Upper lobe of right lung (tissue), 1 donor: Measurements from ENCODE around the gene ANAPC2. TPM values are rescaled to one million over a fixed set of nuclear protein-coding genes. Genes with fewer than 3 reads are reported as not detected.

Experiments
- ATAC-seq: fragments of 200-7000 bp; cut with Tn5 transposase; one replicate; pipeline ENCODE4 v1.9.1; 2020; ENCODE audit warnings: mild to moderate bottlenecking, moderate library complexity
- DNase-seq: peaks from one replicate; pipeline ENCODE4 v3.0.0-alpha.2; 2020
- H3K27ac ChIP-seq: fragments of 200-600 bp; one replicate; pipeline ENCODE4 v1.8.0; 2022
- H3K27me3 ChIP-seq: fragments of 200-600 bp; one replicate; pipeline ENCODE4 v1.8.0; 2022; ENCODE audit warnings: mild to moderate bottlenecking
- H3K36me3 ChIP-seq: fragments of 200-600 bp; one replicate; pipeline ENCODE4 v1.8.0; 2022
- H3K4me1 ChIP-seq: fragments of 200-600 bp; one replicate; pipeline ENCODE4 v1.8.0; 2022
- H3K4me3 ChIP-seq: fragments of 200-600 bp; one replicate; pipeline ENCODE4 v1.8.0; 2022; ENCODE audit warnings: mild to moderate bottlenecking
- H3K9me3 ChIP-seq: fragments of 200-600 bp; one replicate; pipeline ENCODE4 v1.8.0; 2022
- intact Hi-C: fragments of 100-400 bp; cut with DNase I; formaldehyde crosslinking; loops from one replicate; pipeline ENCODE4 v1.11.0; 2022
- total RNA-seq: library from RNA; stranded (reverse); fragmentation: NEBNext Ultra II Directional; extraction: Animal tissue kit (Norgen Biotek cat#: 25700); gene quantifications from one replicate; pipeline ENCODE4 v1.2.1, GENCODE V29; 2021
- TF ChIP-seq, protein P1 (sequence below): fragments of 200-600 bp; IDR thresholded peaks from one replicate; pipeline ENCODE4 v1.8.0; 2022; ENCODE audit warnings: antibody characterized with exemption
- donor health status: DM: no; HTN: yes; CAD: no; lungs with severe emphysema.

ANAPC2 gene
- total RNA-seq, 1 donor from 2014 or later, result 51.4 TPM

DNA sequence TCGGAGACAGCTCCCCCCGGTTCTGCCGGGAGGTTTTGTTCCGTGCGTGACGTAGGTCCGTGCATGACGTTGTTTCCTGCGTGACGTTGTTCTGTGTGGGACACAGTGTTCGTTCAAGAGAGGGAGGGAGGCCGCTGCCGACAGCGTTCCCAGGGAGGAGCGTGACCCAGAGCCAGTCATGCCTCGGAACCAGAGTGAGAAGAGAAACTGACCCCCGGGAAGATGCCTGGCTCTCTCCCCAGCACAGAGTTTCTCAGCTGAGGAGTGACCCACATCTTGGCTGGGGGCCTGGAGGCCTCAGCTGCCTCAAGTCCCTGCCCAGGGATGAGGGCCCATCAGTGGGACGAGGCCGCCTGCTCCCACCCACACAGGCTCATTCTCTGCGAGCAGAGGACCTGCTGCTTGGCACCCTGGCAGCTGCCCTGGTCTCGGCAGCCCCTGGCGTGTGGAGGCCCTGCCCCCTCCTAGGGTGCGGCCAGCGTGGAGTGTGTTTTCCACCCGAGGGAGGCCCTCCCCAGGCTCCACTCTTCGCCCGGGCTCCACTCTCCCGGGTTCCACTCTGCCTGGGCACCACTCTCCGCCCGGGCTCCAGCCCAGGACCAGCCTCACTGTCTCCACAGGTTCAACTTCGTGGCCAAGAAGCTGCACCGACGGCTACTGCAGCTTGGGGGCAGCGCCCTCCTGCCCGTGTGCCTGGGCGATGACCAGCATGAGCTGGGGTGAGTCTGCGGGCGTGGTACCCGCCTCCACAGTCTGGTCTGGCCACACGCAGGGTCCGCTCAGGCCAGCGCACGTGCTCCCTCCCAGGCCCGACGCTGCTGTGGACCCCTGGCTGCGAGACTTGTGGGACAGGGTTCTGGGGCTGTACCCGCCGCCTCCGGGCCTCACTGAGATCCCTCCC, 25.1 kb upstream of the ANAPC2 start:
- Histone ChIP-seq H3K4me3 (no peak overlapping the region), H3K9me3 (no peaks in the 10 kb centered on the region), H3K27ac (no peak overlapping the region), H3K4me1 (no peaks in the 10 kb centered on the region), H3K36me3 (no peaks in the 10 kb centered on the region), H3K27me3 (no peaks in the 10 kb centered on the region)
- TF ChIP-seq, protein P1, sequence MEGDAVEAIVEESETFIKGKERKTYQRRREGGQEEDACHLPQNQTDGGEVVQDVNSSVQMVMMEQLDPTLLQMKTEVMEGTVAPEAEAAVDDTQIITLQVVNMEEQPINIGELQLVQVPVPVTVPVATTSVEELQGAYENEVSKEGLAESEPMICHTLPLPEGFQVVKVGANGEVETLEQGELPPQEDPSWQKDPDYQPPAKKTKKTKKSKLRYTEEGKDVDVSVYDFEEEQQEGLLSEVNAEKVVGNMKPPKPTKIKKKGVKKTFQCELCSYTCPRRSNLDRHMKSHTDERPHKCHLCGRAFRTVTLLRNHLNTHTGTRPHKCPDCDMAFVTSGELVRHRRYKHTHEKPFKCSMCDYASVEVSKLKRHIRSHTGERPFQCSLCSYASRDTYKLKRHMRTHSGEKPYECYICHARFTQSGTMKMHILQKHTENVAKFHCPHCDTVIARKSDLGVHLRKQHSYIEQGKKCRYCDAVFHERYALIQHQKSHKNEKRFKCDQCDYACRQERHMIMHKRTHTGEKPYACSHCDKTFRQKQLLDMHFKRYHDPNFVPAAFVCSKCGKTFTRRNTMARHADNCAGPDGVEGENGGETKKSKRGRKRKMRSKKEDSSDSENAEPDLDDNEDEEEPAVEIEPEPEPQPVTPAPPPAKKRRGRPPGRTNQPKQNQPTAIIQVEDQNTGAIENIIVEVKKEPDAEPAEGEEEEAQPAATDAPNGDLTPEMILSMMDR, result no peak
- ATAC-seq (no peak), DNase-seq (no peak)
- intact Hi-C loops, result no loop called here

DNA sequence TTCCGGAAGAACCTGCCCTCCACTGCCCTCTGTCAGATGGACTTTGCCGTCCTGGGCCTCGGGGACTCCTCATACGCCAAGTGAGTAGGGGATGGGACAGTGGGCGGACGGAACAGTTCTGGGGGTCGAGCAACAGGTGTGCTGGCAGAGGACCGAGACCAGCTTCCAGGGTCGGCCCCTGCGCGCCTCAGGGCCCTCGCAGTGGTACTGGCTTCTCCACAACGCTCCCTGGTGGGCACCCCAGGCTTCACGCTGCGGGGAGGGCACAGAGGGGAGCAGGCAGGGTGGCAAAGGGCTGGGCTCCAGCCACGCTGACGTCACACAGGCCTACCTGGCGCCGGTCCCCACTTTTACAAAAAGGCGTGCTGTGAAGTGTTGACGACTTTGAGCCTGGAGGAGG, 24.2 kb upstream of the ANAPC2 start:
- Histone ChIP-seq H3K36me3 (no peaks in the 10 kb centered on the region), H3K4me1 (no peaks in the 10 kb centered on the region), H3K9me3 (no peaks in the 10 kb centered on the region), H3K4me3 (no peak overlapping the region), H3K27me3 (no peaks in the 10 kb centered on the region), H3K27ac (no peak overlapping the region)
- DNase-seq (no peak), ATAC-seq (no peak)
- TF ChIP-seq, protein P1, result no peak
- intact Hi-C loops, result no loop called here

DNA sequence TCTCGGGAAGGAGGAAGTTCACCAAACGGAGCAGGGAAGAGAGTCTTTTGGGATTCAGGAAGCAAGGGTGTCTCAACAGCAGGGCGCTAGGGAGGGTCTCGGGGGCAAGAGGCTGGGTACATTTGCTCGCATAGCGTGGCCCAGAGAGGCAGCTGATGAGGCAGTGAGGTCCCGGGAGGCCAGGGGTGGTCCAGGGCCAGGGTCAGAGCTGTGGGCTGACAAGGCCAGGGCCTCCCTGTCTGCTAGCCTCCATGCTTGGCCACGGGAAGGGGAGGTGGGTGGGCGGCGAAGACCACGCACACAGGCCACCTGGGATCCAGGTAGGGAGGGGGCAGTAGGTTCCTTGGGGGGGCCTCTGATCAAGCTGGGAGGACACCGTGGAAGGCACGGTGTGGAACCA, 23.2 kb upstream of the ANAPC2 start:
- no peaks in the 10 kb centered on the region for H3K9me3 ChIP-seq
- H3K4me1 ChIP-seq, result peaks cover 5% of the 10 kb centered on the region
- DNase-seq (no peak), ATAC-seq (no peak)
- H3K27ac ChIP-seq, result no peak overlapping the region
- TF ChIP-seq, protein P1, result no peak
- H3K4me3 ChIP-seq, result no peak overlapping the region
- H3K36me3 ChIP-seq, result no peaks in the 10 kb centered on the region
- H3K27me3 ChIP-seq, result no peaks in the 10 kb centered on the region
- intact Hi-C loops, result no loop called here

DNA sequence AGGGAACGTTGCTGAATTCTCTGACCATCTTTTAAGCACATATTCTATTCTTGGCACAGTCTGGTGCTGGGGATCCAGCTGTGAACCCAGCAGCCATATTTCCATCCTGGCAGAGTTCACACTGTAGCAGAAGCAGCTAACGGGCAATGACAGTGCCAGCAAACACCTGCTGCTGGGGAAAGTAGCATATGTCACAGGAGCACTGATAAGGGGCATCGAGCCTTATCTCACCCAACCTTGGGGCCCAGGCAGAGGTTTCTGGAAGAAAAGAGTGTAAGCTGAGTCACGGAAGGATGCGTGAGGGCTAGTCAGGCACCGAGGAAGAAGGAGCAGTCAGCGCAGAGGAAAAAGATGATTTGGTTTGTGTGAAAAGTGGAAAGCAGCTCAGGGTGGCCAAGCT, 18.2 kb upstream of the ANAPC2 start:
- H3K4me3 ChIP-seq, result peak overlapping the region; percentile 83
- peaks cover 35% of the 10 kb centered on the region for H3K4me1 ChIP-seq

DNA sequence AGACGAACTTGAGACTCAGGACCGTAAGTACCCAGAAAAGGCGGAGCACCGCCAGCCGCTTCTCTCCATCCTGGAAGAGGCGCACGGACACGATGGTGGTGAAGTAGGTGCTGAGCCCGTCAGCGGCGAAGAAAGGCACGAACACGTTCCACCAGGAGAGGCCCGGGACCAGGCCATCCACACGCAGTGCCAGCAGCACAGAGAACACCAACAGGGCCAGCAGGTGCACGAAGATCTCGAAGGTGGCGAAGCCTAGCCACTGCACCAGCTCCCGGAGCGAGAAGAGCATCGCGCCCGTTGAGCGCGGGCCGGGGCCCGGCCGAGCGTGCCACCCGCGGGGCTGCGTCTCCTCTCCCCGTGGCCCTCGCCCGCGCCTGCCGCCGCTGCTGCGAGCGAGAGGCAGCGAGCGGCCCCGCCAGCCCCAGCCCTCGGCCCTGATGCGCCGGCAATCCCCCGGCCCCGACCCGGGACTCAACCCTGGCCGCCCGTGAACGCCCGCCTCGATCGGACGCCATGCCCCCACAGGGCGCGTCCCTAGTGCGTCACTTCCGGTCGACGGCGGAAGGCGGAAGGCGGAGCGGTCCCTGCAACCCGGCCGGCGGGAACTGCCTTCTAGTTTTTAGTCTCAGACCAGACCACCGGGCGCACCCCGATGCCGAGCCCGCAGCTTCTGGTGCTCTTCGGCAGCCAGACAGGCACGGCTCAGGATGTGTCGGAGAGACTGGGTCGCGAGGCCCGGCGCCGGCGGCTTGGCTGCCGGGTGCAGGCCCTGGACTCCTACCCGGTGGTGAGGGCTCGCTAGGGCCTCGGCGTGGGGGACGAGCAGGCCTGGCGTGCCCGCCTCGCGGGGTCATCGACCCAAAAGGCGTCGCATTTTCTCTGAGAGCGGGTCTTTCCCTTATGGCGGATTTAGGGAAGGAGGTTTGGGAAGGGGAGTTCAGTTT, 17.0 kb upstream of the ANAPC2 start, which contains the start of the genes NDOR1 and TMEM203:
TSS of gene NDOR1 (plus strand) at position 575 of the 944 bp plus-strand sequence. CDS start at position 653, 78 bp downstream.
TSS of gene TMEM203 (minus strand) at position 523 of the 944 bp plus-strand sequence. CDS start at position 289, 234 bp downstream.
- intact Hi-C loops, result no loop called here
- peak; percentile 97 for DNase-seq

More for the DNA sequence above, 18.2 kb upstream of the ANAPC2 start:
- DNase-seq (no peak), ATAC-seq (no peak)
- Histone ChIP-seq H3K27me3 (no peaks in the 10 kb centered on the region), H3K9me3 (no peaks in the 10 kb centered on the region), H3K36me3 (no peaks in the 10 kb centered on the region), H3K27ac (no peak overlapping the region)
- intact Hi-C loops, result no loop called here
- TF ChIP-seq, protein P1, result no peak

More for the DNA sequence above, 17.0 kb upstream of the ANAPC2 start, which contains the start of the genes NDOR1 and TMEM203:
- Histone ChIP-seq H3K36me3 (no peaks in the 10 kb centered on the region), H3K4me3 (peak within 1 kb of the TSS; percentile 83), H3K4me1 (peaks cover 41% of the 10 kb centered on the region), H3K27ac (peak within 1 kb of the TSS; percentile 80), H3K9me3 (no peaks in the 10 kb centered on the region), H3K27me3 (no peaks in the 10 kb centered on the region)
- TF ChIP-seq, protein P1, result no peak
- peak; percentile 76 for ATAC-seq
